ENCODE results near the gene UBE2L3.

Gene UBE2L3

DNA sequence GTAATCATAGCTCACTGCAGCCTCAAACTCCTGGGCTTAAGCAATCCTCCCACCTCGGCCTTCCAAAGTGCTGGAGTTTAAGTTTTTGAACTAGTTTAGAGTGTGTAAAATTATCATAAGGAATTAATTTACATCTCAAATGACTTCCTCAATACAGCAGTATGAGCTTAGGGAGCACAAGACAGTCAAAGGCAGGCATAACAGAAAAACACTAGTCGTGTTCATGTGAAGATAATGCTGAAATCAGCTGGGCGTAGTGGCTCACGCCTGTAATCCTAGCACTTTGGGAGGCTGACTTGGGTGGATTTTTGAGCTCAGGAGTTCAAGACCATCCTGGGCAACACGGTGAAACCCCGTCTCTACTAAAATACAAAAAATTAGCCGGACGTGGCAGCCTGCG, 36.5 kb downstream of the UBE2L3 start (continued):
- TF ChIP-seq PATZ1 (tag by site-specific recombination; IDR thresholded peaks at IDR 0.05): no peak
- TF ChIP-seq ZNF510 (tag by site-specific recombination; IDR thresholded peaks at IDR 0.05; ENCODE audit: insufficient replicate concordance): no peak

DNA sequence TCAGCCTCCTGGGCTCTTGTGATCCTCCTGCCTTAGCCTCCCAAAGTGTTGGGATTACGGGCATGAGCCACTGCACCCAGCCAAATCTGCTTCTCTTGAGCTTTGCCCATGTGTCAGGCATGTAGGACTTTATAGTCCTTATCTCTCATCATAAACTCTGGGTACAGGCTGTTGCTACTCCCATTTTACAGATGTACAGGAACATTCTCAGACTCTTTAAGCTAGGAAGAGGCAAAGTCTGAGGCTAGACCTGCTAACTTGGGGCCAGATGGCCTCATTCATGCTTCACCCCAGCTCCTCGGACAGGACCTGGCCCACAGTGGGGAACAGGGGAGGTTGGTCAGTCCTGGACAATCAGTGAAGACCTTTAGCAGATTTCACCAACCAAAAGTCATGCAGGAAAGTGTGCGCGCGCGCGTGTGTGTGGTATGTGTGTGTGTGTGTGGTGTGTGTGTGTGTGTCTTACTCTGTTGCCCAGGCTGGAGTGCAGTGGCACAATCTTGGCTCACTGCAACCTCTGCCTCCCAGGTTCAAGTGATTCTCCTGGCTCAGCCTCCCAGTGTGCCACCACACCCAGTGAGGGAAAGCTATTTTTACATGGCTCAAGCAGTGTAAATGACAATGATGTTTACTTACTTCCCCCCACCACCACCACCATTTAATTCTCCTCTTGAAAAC, 38.5 kb downstream of the UBE2L3 start:
- H3K36me3 ChIP-seq (ENCODE audit: control insufficient read depth in 2 of 2, insufficient read depth in 1 of 2, low read length in 2 of 2): peaks cover 0 to 40% of the 10 kb centered on the region in 2 experiments; a peak in 2 of 3 replicates
- H3K27ac ChIP-seq (ENCODE audit: extremely low read depth, low read depth, low read length): no peak overlapping the region
- POLR2A ChIA-PET: no interaction called here
- H3K9me3 ChIP-seq (ENCODE audit: control insufficient read depth, insufficient read depth, low read depth, low read length): no peaks in the 10 kb centered on the region
- CTCF ChIA-PET: interaction anchor here (0.8 to 3.9 kb wide), 4 partner anchors 13 to 37 kb away, joined by 3 to 11 read pairs (median 4); no protein-coding TSS in a partner anchor
- no peak overlapping the region for H3K4me3 ChIP-seq (ENCODE audit: low read depth, low read length)
- no peaks in the 10 kb centered on the region for H3K4me1 ChIP-seq (ENCODE audit: control insufficient read depth, insufficient read depth, low read length)
- TF ChIP-seq ZNF692 (tag by site-specific recombination; IDR thresholded peaks at IDR 0.05) (no peak), PATZ1 (tag by site-specific recombination; IDR thresholded peaks at IDR 0.05) (no peak), ZNF174 (tag by site-specific recombination; IDR thresholded peaks at IDR 0.05) (no peak), ZNF664 (tag by site-specific recombination; IDR thresholded peaks at IDR 0.05) (no peak), ZNF426 (tag by site-specific recombination; IDR thresholded peaks at IDR 0.05) (no peak), GLIS1 (tag by site-specific recombination; IDR thresholded peaks at IDR 0.05) (peak; percentile 57), ZNF37A (tag by site-specific recombination; IDR thresholded peaks at IDR 0.05) (no peak), ZNF449 (tag by site-specific recombination; IDR thresholded peaks at IDR 0.05) (no peak), ZNF366 (tag by site-specific recombination; conservative IDR thresholded peaks at IDR 0.05) (no peak), PRDM4 (tag by site-specific recombination; IDR thresholded peaks at IDR 0.05) (no peak), ZNF121 (tag by site-specific recombination; IDR thresholded peaks at IDR 0.05) (0 out of 2 replicates have a peak, but pooled peaks have one; percentile 25), KLF9 (tag by site-specific recombination; IDR thresholded peaks at IDR 0.05; ENCODE audit: low read depth) (no peak; the same call in 1 of the 2 replicates), ZNF830 (tag by site-specific recombination; IDR thresholded peaks at IDR 0.05; ENCODE audit: low read depth) (no peak), ZNF768 (tag by site-specific recombination; IDR thresholded peaks at IDR 0.05) (no peak), ZFP69B (tag by site-specific recombination; IDR thresholded peaks at IDR 0.05) (no peak), ZNF23 (tag by site-specific recombination; IDR thresholded peaks at IDR 0.05; ENCODE audit: borderline replicate concordance) (no peak), SALL2 (tag by site-specific recombination; IDR thresholded peaks at IDR 0.05; ENCODE audit: borderline replicate concordance) (no peak), SP3 (tag by site-specific recombination; IDR thresholded peaks at IDR 0.05) (no peak)
- TF ChIP-seq, protein P1, sequence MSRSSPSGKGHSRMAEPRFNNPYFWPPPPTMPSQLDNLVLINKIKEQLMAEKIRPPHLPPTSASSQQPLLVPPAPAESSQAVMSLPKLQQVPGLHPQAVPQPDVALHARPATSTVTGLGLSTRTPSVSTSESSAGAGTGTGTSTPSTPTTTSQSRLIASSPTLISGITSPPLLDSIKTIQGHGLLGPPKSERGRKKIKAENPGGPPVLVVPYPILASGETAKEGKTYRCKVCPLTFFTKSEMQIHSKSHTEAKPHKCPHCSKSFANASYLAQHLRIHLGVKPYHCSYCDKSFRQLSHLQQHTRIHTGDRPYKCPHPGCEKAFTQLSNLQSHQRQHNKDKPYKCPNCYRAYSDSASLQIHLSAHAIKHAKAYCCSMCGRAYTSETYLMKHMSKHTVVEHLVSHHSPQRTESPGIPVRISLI (tag by site-specific recombination; IDR thresholded peaks at IDR 0.05): no peak
- TF ChIP-seq, protein P2, sequence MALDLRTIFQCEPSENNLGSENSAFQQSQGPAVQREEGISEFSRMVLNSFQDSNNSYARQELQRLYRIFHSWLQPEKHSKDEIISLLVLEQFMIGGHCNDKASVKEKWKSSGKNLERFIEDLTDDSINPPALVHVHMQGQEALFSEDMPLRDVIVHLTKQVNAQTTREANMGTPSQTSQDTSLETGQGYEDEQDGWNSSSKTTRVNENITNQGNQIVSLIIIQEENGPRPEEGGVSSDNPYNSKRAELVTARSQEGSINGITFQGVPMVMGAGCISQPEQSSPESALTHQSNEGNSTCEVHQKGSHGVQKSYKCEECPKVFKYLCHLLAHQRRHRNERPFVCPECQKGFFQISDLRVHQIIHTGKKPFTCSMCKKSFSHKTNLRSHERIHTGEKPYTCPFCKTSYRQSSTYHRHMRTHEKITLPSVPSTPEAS (tag by site-specific recombination; IDR thresholded peaks at IDR 0.05): no peak
- TF ChIP-seq, protein P3, sequence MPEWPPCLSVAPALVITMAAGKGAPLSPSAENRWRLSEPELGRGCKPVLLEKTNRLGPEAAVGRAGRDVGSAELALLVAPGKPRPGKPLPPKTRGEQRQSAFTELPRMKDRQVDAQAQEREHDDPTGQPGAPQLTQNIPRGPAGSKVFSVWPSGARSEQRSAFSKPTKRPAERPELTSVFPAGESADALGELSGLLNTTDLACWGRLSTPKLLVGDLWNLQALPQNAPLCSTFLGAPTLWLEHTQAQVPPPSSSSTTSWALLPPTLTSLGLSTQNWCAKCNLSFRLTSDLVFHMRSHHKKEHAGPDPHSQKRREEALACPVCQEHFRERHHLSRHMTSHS (tag by site-specific recombination; IDR thresholded peaks at IDR 0.05): no peak

Data from HEK293 (cell line).